ENCODE results near the gene EMILIN3. TPM values are rescaled to one million over a fixed set of nuclear protein-coding genes. Genes with fewer than 3 reads are reported as not detected.

The EMILIN3 gene
- total and polyA plus RNA-seq, 3 experiments from 2014 or later, result not detected

- no peaks in the 10 kb centered on the region for H3K9me3 Mint-ChIP-seq
- DNase-seq, result peak; percentile 10 to 63 (median 30)
- H3K4me3 Mint-ChIP-seq, result peak overlapping the region in 3 of 7 donors; percentile 41 to 75 (median 66)
- no peaks in the 10 kb centered on the region for H3K27me3 Mint-ChIP-seq
- ChIA-PET CTCF (interaction anchor here (0.5 to 1.4 kb wide), 3 partner anchors 9 to 367 kb away, joined by 3 to 12 read pairs (median 3); no protein-coding TSS in a partner anchor), POLR2A (interaction anchor here (0.9 kb wide), 1 partner anchor 13 kb away, joined by 3 read pairs; no protein-coding TSS in a partner anchor)
- Histone ChIP-seq H3K4me3 (ENCODE audit: low read length) (peak overlapping the region; percentile 33), H3K27me3 (ENCODE audit: insufficient read depth, low read length, poor library complexity, severe bottlenecking) (no peaks in the 10 kb centered on the region), H3K4me1 (ENCODE audit: insufficient read depth, low read length) (peaks cover 12% of the 10 kb centered on the region), H3K9me3 (ENCODE audit: low read length) (no peaks in the 10 kb centered on the region), H3K36me3 (ENCODE audit: insufficient read depth, low read length) (no peaks in the 10 kb centered on the region), H3K27ac (ENCODE audit: low read depth, low read length) (no peak overlapping the region)
- H3K4me1 Mint-ChIP-seq, result peaks cover 10 to 13% (median 13%) of the 10 kb centered on the region in 3 donors
- H3K36me3 Mint-ChIP-seq, result no peaks in the 10 kb centered on the region
- H3K27ac Mint-ChIP-seq, result peak overlapping the region in 5 of 8 donors; percentile 6 to 82 (median 35)
Observed at GRCh38 chr20:41329435-41330342, 36.9 kb downstream of the EMILIN3 start.

GRCh38 chr20:41327178-41327577, 39.4 kb downstream of the EMILIN3 start:
- H3K4me3 Mint-ChIP-seq, result no peak overlapping the region
- ChIA-PET POLR2A (no interaction called here), CTCF (interaction anchor here (1.0 to 1.3 kb wide), 2 partner anchors 9 to 12 kb away, joined by 3 read pairs; no protein-coding TSS in a partner anchor)

DNA sequence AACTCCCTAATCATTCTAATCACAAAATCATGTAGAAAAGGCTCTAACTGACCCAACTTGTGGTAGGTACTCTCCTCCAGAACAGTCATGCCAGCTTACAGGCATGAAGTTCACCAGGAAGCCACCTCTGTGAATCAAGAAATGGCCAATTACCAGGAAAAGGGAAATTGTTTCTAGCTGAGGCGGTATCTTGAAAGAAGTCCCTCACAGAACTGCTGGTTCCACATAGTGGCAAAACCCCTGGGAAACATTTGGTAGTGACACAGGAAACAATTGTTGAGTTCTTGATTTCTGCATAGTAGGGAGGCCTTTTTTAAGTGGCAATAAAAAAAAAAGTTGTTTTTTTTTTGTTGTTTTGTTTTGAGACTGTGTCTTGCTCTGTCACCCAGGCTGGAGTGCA, 45.6 kb downstream of the EMILIN3 start:
- Mint-ChIP-seq H3K27me3 (no peaks in the 10 kb centered on the region), H3K9me3 (no peaks in the 10 kb centered on the region), H3K36me3 (peaks cover 0 to 1% (median 0%) of the 10 kb centered on the region in 3 donors), H3K4me3 (peak overlapping the region in 1 of 7 donors; percentile 34), H3K4me1 (peaks cover 14 to 21% (median 15%) of the 10 kb centered on the region in 3 donors), H3K27ac (no peak overlapping the region)
- Histone ChIP-seq H3K27me3 (ENCODE audit: insufficient read depth, low read length, poor library complexity, severe bottlenecking) (no peaks in the 10 kb centered on the region), H3K27ac (ENCODE audit: low read depth, low read length) (no peak overlapping the region), H3K4me3 (ENCODE audit: low read length) (no peak overlapping the region), H3K36me3 (ENCODE audit: insufficient read depth, low read length) (no peaks in the 10 kb centered on the region), H3K9me3 (ENCODE audit: low read length) (no peaks in the 10 kb centered on the region), H3K4me1 (ENCODE audit: insufficient read depth, low read length) (peaks cover 10% of the 10 kb centered on the region)
- DNase-seq, result no peak
- ChIA-PET CTCF (no interaction called here), POLR2A (no interaction called here)

More at GRCh38 chr20:41327178-41327577, 39.4 kb downstream of the EMILIN3 start:
- Histone ChIP-seq H3K9me3 (ENCODE audit: low read length) (no peaks in the 10 kb centered on the region), H3K27ac (ENCODE audit: low read depth, low read length) (no peak overlapping the region), H3K36me3 (ENCODE audit: insufficient read depth, low read length) (no peaks in the 10 kb centered on the region), H3K4me3 (ENCODE audit: low read length) (no peak overlapping the region), H3K4me1 (ENCODE audit: insufficient read depth, low read length) (peaks cover 12% of the 10 kb centered on the region), H3K27me3 (ENCODE audit: insufficient read depth, low read length, poor library complexity, severe bottlenecking) (no peaks in the 10 kb centered on the region)
- Mint-ChIP-seq H3K4me1 (peaks cover 10 to 13% (median 13%) of the 10 kb centered on the region in 3 donors), H3K27ac (peak overlapping the region in 2 of 8 donors; percentile 23 to 32), H3K9me3 (no peaks in the 10 kb centered on the region), H3K27me3 (no peaks in the 10 kb centered on the region), H3K36me3 (no peaks in the 10 kb centered on the region)
- DNase-seq, result no peak

- Mint-ChIP-seq H3K4me1 (peaks cover 16 to 23% (median 17%) of the 10 kb centered on the region in 3 donors), H3K27ac (peak overlapping the region in 2 of 8 donors; percentile 38 to 57), H3K9me3 (no peaks in the 10 kb centered on the region), H3K36me3 (peaks cover 0 to 1% (median 0%) of the 10 kb centered on the region in 3 donors), H3K4me3 (peak overlapping the region in 1 of 7 donors; percentile 44), H3K27me3 (no peaks in the 10 kb centered on the region)
- no peaks in the 10 kb centered on the region for H3K27me3 ChIP-seq (ENCODE audit: insufficient read depth, low read length, poor library complexity, severe bottlenecking)
- DNase-seq, result no peak
- POLR2A ChIA-PET, result no interaction called here
- no peak overlapping the region for H3K27ac ChIP-seq (ENCODE audit: low read depth, low read length)
- no peak overlapping the region for H3K4me3 ChIP-seq (ENCODE audit: low read length)
- peaks cover 10% of the 10 kb centered on the region for H3K4me1 ChIP-seq (ENCODE audit: insufficient read depth, low read length)
- CTCF ChIA-PET, result no interaction called here
- no peaks in the 10 kb centered on the region for H3K9me3 ChIP-seq (ENCODE audit: low read length)
- no peaks in the 10 kb centered on the region for H3K36me3 ChIP-seq (ENCODE audit: insufficient read depth, low read length)
Observed at GRCh38 chr20:41320441-41320840, 46.2 kb downstream of the EMILIN3 start.

- Histone ChIP-seq H3K27me3 (ENCODE audit: insufficient read depth, low read length, poor library complexity, severe bottlenecking) (no peaks in the 10 kb centered on the region), H3K4me1 (ENCODE audit: insufficient read depth, low read length) (peaks cover 10% of the 10 kb centered on the region), H3K4me3 (ENCODE audit: low read length) (no peak overlapping the region), H3K27ac (ENCODE audit: low read depth, low read length) (no peak overlapping the region), H3K9me3 (ENCODE audit: low read length) (no peaks in the 10 kb centered on the region), H3K36me3 (ENCODE audit: insufficient read depth, low read length) (no peaks in the 10 kb centered on the region)
- no peak for DNase-seq
- H3K4me1 Mint-ChIP-seq, result peaks cover 16 to 23% (median 17%) of the 10 kb centered on the region in 3 donors
- peak overlapping the region; percentile 28 to 91 (median 72) for H3K27ac Mint-ChIP-seq
- no peaks in the 10 kb centered on the region for H3K27me3 Mint-ChIP-seq
- no peaks in the 10 kb centered on the region for H3K9me3 Mint-ChIP-seq
- peak overlapping the region; percentile 67 to 91 (median 78) for H3K4me3 Mint-ChIP-seq
- CTCF ChIA-PET, result interaction anchor here (1.1 to 1.2 kb wide), 2 partner anchors 9 to 183 kb away, joined by 3 read pairs; no protein-coding TSS in a partner anchor
- POLR2A ChIA-PET, result no interaction called here
- peaks cover 0 to 1% (median 0%) of the 10 kb centered on the region in 3 donors for H3K36me3 Mint-ChIP-seq
Observed at GRCh38 chr20:41318271-41318649, 48.4 kb downstream of the EMILIN3 start.

- peaks cover 16 to 23% (median 17%) of the 10 kb centered on the region in 3 donors for H3K4me1 Mint-ChIP-seq
- no peaks in the 10 kb centered on the region for H3K27me3 Mint-ChIP-seq
- no peaks in the 10 kb centered on the region for H3K9me3 Mint-ChIP-seq
- H3K9me3 ChIP-seq (ENCODE audit: low read length), result no peaks in the 10 kb centered on the region
- peaks cover 10% of the 10 kb centered on the region for H3K4me1 ChIP-seq (ENCODE audit: insufficient read depth, low read length)
- DNase-seq, result peak; percentile 96 to 98 (median 97)
- POLR2A ChIA-PET, result no interaction called here
- CTCF ChIA-PET, result interaction anchor here (1.2 kb wide), 1 partner anchor 10 kb away, joined by 3 read pairs; no protein-coding TSS in a partner anchor
- H3K36me3 Mint-ChIP-seq, result peaks cover 0 to 1% (median 0%) of the 10 kb centered on the region in 3 donors
- no peaks in the 10 kb centered on the region for H3K27me3 ChIP-seq (ENCODE audit: insufficient read depth, low read length, poor library complexity, severe bottlenecking)
- peak within 1 kb of the TSS; percentile 28 to 99 (median 84) for H3K27ac Mint-ChIP-seq
- peak within 1 kb of the TSS; percentile 84 to 95 (median 86) for H3K4me3 Mint-ChIP-seq
- peak within 1 kb of the TSS; percentile 68 for H3K4me3 ChIP-seq (ENCODE audit: low read length)
- peak within 1 kb of the TSS; percentile 66 for H3K27ac ChIP-seq (ENCODE audit: low read depth, low read length)
- H3K36me3 ChIP-seq (ENCODE audit: insufficient read depth, low read length), result no peaks in the 10 kb centered on the region
Observed at GRCh38 chr20:41317546-41318270, 48.9 kb downstream of the EMILIN3 start, which contains the start of gene ZHX3. Gene ZHX3, minus strand, starts transcription at chr20:41317731. Its CDS starts 112,815 bp downstream, at chr20:41204916.

DNA sequence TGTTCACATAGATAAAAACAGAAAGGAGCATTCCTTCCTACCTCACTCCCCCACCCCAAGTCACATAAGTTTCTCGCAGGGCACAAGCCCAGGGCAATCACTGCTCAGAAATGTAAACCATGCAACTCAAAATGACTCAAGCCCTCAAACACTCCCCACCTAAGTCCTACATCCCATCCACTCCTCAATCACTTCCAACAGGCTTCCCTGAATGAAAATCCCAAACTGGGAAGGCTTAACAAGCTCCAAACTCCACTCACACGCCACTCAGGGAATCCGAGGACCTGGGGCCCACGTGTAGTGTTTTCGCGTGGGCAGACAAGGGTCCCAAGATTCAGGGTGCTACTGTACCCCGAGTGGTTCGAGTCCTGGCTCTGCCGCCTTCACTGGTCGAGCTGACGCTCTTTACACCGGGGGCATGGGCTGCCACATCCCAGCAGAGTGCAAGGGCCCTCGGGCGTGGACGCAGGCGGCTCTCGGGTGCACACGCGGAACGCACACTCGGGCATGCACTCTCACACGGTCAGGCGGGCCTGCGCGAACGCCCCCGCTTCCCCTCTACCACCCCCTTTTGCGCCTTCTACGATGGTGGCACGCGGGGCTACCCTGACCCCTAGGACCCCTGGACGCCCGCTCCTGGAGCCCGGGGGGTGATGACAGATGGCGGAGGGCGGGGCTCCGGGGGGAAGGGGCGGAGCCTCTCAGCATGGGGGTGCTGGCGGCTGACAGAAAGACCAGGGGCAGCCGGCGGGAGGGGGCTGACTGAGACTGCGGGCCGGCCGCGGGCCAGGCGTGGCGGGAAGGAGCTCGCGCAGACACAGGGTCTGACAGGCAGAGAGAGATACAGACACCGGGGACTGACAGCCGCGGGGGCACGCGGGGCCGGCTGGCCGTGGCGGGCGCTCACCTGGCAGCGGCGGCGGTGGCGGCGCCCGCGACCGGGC, 49.7 kb downstream of the EMILIN3 start:
- Histone ChIP-seq H3K4me3 (ENCODE audit: low read length) (peak overlapping the region; percentile 68), H3K4me1 (ENCODE audit: insufficient read depth, low read length) (peaks cover 10% of the 10 kb centered on the region), H3K27me3 (ENCODE audit: insufficient read depth, low read length, poor library complexity, severe bottlenecking) (no peaks in the 10 kb centered on the region), H3K9me3 (ENCODE audit: low read length) (no peaks in the 10 kb centered on the region), H3K36me3 (ENCODE audit: insufficient read depth, low read length) (no peaks in the 10 kb centered on the region), H3K27ac (ENCODE audit: low read depth, low read length) (peak overlapping the region; percentile 66)
- Mint-ChIP-seq H3K4me3 (peak overlapping the region; percentile 84 to 95 (median 86)), H3K9me3 (no peaks in the 10 kb centered on the region), H3K36me3 (peaks cover 0 to 1% (median 0%) of the 10 kb centered on the region in 3 donors), H3K4me1 (peaks cover 16 to 23% (median 17%) of the 10 kb centered on the region in 3 donors), H3K27ac (peak overlapping the region in 7 of 8 donors; percentile 28 to 99 (median 82)), H3K27me3 (no peaks in the 10 kb centered on the region)
- DNase-seq, result peak in 4 of 5 donors; percentile 61 to 87 (median 76)
- ChIA-PET POLR2A (interaction anchor here (1.0 kb wide), 1 partner anchor 13 kb away, joined by 3 read pairs; no protein-coding TSS in a partner anchor), CTCF (no interaction called here)

Data from CD8-positive, alpha-beta memory T cell (primary cell).